Measurements from ENCODE around the gene TPSAB1.
A peak's percentile ranks its signal among the peaks of the same experiment; 100 is the strongest.

Gene TPSAB1

DNA sequence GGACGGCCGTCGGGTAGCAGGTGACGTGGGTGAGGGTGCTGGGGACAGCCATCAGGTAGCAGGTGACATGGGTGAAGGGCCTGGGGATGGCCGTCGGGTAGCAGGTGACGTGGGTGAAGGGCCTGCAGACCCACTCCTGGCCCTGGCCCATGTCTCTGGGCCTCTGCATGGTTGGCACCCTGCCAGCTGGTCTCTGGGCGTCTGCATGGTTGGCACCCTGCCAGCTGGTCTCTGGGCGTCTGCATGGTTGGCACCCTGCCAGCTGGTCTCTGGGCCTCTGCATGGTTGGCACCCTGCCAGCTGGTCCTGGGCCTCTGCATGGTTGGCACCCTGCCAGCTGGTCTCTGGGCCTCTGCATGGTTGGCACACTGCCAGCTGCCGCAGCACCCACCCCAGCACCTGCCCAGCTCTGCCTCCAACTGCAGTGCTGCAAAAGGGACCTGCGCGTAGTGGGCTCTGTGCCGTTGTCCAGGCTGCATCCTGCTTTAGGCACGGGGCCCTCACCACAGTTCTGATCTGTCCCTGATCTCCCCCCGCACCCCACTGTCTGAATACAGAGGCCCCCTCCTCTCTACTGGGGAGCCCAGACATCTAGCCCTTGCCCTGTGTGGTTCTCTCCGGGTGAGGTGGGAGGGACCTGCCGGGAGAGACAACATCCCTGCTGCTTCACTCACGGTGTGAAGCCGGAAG lies 31.4 kb downstream of the TPSAB1 start:
- DNase-seq, result peak; percentile 94

DNA sequence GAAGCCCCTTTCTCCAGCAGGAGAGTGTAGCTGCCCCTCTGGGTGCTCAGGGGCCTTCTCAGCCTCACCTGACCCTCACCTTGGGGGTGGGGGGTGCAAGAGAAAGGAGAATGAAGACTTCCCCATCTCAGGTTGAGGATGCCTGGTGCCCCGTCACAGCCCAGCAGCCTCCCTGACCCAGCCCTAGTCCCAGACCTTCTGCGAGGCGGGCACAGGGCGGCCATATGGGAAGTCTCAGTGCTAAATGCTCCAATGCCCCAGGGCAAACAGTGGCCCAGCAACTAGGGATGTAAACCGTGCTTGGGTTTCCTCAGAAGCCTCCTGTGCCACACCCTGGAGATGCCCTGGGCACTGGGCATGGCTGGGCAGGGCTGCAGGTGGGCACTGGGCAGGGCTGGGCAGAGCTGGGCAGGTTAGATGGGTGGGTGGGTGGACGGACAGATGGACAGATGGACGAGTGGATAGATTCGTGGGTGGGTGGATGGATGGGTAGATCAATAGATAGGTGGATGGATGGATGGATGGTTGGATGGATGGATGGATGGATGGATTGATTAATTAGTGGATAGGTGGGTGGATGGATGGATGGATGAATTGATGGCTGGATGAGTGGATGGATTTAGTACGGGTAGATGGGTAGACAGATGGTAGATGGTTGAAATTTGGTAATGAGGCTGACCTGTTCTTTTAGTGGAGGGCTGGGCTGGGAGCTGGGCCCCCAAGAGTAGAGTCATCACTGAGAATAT lies 32.1 kb downstream of the TPSAB1 start:
- peak; percentile 37 for DNase-seq

DNA sequence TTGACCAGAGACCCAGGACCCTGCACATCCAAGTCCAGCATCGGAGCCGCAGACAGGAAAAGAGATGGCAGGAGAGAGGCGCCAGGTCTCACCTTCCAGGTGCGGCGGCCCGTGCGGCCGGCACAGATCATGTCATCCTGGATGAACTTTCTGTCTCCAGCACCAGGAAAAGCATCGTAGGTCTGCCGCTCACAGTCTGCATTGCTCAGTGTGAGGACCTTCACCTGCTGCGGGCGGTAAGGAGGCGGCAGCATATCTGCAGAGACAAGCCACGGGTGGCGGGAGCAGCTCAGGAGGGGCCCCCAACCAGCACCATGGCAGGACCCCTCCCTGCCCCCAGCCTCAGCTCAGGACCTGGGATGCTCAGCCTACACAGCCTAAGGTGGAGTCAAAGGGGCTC lies 33.3 kb downstream of the TPSAB1 start:
- DNase-seq, result no peak

DNA sequence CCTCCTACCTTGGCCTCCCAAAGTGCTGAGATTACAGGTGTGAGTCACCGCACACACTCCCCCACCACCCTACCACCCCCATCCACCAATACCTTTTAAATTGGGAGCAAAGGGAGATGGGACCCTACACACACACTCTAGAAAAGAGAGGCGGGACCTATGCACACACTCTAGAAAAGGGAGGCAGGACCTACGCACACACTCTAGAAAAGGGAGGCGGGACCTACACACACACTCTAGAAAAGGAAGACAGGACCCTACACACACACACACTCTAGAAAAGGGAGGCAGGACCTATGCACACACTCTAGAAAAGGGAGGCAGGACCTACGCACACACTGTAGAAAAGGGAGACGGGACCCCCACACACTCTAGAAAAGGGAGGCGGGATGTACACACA lies 34.3 kb downstream of the TPSAB1 start:
- no peak for DNase-seq

DNA sequence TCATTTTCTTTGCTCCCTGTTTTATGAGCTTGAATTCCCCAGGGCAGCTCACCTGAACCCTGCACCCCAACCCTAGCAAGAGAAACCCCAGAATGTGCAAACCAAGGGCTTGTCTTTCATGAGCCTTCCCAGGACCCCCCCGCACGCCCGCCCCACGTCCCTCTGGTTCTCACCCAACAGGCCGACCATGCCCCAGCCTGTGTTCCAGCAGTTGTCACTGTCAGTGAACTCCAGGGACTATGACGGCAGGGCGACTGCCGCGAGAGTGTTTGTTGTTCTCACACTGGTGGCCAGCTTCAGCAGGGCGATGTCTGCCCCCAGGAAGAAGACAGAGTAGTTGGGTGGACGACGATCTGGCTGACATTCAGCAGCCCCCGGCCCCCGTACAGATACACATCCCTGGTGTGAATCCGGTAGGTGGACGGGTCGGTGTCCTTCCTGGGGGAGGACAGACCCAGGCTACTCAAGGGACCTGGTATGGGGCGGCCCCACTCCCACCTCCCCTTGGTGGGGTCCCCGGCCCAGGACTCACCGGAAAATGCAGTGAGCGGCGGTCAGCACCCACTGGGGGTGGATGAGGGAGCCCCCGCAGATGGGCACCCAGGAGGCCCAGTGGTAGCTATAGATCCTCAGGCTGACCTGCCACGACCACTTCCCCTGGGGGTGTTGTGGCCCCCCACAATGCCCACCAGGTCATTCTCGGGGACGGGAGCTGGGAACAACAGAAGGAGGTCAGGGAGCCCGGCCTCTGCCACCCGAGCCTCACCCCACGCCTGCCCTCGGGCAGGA lies 35.5 kb downstream of the TPSAB1 start:
- no peak for DNase-seq

DNA sequence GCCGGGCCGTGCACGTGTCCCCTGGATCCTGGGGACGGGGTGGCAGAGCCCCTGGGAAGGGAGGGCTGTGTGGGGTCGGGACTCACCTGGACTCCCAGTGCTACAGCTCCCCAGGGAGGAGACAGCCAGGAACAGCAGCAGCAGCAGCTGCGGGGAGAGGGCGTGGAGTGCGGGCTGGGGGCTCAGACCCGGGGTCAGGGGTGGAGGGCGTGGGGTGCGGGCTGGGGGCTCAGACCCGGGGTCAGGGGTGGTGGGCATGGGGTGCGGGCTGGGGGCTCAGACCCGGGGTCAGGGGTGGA lies 36.0 kb downstream of the TPSAB1 start:
- DNase-seq, result no peak

DNA sequence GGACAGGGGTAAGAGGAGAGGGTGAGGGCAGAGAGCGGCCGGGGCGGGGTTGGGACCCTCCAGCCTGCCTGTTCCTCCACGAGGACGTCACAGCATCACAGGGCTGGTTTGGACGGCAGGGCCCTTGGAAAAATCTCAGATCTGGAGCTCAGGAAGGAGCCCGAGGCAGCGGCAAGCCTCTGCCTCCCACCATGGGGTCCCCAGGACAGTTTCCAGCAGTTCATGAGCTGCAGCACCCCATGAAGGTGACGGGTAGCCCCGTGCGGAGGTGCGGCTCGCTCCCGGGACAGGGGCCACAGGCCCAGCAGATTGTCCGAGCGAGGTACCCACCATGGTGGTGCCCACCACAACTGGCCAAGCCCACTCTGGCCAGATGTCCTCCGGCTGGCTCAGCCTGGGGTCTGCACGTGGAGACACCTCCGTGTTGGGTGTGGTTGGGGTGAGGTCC lies 36.7 kb downstream of the TPSAB1 start:
- no peak for DNase-seq

DNA sequence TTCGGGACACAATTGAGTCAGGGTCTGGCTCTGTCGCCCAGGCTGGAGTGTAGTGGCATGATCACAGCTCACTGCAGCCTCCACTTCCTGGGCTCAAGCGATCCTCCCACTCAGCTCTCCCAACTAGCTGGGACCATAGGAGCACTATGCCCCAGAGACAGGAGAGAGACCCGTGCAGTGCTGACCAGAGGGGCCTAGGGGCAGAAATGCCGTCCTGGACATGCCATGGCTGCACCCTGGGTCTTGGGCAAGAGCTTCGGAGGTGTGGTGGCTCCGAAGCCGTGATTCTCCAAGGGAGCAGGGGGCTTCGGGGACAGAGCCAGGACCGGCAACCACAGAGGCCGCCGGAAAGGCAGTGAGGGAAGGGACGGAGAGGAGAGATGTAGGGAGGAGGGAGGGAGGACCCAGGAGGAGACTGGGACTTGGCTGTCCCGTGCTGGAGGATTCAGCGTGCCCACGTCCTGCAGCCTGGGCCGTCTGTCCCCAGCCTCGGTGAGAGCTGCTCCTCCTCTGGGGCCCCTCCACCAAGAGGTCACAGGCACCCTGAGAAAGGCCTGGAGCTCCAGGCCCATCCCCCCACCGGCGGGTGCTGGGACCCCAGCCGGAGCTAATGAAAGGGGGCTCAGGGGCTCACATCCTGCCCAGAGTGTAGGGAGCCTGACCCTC lies 37.2 kb downstream of the TPSAB1 start:
- DNase-seq, result no peak

DNA sequence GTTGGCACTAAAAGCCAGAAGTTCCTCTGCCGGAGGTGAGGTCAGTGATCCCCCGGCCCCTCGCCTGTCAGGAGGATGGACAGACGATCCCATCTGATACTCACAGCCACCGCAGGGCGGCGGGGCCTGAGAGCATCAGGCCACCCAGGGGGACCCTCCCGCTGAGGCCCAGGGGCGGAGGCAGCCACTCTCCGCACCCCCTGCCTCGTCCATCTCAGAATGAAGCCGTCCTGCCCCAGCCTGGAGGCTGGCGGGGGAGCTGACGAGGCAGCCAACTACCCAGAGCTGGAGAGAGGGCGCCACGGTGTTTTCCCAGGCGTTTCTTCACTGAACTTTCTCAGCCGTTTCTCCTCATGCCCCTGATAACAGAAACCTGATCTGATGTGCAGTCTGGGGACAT lies 38.0 kb downstream of the TPSAB1 start:
- DNase-seq, result no peak

DNA sequence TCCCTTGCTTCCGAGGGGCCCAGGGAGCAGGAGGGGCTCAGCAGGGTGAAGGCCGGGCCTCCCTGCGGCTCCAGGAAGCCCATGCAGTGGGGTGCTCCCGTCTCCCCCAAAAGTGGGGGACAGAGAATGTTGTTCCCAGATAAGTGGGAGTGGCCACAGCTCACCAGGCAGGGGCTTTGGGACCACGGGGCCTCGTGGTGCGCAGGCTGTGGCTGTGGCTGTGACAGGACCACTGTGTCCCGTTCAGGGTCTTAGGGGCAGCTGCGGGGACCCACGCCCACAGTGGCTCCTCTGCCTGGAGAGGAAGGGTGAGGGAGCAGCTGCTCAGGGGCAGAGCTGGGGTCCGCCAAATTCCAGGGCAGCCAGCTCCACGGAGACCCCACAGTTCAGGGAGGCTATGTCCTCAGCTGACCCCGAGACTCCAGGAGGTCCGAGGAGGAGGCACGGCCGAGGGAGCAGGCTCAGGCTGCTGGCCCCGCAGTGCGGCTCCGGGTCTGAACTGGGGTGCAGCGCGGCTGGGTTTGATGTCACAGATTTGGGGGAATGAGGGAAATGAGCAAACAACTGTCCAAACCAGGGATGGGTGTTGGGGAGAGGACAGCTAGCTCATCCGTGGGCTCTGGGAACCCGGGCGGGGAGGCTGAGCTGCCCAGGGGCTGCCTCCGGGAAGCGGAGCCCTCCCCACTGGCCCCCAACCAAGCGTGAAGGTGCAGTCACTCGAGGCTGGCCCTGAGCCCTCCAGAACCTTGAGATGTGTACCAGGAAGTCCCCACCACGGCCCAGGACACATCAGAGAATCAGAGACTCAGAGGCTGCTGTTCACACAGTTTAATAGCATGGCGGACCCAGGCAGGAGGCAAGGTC lies 38.8 kb downstream of the TPSAB1 start:
- DNase-seq, result no peak

DNA sequence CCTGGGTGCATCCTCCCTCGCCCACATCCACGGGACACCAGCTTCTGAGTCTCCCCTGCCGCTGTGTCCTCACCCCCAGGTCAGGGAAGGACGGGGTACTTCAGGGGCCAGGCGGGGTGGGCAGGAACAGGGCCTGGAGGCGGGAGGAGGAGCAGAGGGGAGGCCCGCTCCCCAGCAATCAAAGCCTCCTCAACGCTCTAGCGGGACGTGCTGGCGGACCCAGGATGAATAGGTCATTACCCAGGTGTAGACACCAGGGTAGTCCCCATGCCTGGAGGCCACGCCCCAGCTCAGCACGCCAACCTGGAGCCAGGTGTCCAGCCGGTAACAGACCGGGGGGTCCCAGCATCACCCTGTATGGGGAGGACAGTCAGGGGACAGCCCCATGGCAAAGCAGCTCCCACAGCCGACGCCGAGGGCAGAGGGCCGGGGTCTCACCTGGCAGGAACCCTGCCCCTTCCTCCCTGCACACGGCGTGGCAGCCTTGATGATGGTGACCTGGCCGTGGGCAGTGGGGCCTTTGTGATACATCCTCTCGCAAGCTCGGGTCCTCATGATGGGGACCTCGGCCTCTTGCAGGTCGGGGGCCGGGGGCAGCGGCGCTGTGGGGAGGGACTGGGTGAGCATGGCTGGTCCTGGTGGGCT lies 39.6 kb downstream of the TPSAB1 start:
- no peak for DNase-seq

DNA sequence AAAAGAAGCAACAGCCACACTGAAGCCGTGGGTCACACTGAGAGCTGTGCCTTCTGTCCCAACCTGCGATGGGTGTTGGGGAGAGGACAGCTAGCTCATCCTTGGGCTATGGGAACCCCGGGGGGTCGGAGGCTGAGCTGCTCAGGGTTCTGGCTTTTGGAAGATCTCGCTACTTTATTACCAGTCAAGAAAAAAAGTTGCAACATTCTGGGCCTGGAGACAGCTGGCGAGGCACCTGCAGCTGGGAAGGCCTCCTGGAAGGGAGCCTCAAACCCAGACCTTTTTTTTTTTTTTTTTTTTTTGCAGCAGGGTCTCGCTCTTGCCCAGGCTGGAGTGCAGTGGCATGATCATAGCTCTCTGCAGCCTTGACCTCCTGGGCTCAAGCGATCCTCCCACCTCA lies 40.3 kb downstream of the TPSAB1 start:
- DNase-seq, result no peak

DNA sequence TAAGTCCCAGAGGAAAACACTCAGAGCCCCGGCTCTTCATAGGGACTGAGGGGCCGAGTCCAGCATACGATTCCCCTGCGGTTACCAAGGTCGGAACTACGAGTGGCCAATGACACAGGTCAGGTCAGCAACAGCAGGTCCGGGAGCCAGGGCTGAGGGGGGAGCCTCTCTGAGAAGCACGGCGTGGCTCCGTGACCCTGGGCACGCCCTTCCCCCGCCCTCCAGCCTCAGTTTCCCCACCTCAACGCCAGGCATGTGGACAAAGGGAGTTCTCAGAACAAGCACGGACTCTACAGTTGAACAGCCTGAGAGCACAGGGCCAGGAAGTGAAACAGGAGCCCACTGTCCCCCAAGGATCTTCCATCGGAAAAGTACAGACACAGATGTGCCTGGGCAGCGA lies 41.0 kb downstream of the TPSAB1 start:
- no peak for DNase-seq

DNA sequence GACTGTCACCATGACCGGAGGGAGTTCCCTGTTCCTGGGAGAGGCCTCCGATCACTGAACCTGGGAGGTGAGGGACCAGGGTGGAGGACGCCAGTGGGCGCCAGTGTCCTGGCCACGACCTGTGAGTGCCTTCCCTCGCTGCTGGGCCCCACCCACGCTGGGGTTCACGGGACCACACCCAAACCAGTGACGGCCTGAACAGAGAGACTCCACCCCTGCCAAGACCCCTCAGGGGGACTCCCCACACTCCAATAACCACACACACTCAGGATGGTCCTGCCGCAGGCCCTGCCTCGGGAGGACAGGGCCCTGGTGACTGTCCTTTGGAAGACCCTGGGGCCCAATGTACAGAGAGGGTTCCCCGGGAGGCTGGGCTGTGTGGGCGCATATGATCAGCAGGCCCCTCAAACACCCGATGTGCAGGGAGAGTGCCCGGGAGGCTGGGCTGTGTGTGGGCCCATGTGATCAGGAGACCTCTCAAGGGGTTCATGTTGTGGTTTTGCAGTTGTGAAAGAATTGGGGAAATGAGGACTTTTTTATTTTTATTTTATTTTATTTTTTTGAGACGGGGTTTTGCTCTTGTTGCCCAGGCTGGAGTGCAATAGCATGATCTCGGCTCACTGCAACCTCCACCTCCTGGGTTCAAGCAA lies 41.9 kb downstream of the TPSAB1 start:
- no peak for DNase-seq

DNA sequence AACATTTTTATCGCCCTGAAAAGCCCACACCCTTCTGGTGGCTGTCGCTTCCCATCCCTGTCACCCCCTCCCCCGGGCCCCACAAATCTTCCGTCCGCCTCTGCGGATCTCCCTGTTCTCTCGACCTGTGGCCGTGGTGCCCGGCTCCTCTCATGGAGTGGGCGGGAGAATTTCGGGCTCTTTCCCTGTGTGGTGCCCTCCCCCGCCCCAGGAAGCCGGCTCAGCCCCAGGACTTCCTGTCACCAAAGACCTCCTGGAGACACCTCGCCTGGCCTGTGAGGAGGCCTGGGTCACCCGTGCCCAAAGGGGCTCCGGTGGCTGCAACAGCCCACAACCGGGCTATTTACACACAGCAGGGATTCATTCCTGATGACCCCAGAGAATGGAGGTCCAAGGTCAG lies 42.8 kb downstream of the TPSAB1 start:
- DNase-seq, result no peak

DNA sequence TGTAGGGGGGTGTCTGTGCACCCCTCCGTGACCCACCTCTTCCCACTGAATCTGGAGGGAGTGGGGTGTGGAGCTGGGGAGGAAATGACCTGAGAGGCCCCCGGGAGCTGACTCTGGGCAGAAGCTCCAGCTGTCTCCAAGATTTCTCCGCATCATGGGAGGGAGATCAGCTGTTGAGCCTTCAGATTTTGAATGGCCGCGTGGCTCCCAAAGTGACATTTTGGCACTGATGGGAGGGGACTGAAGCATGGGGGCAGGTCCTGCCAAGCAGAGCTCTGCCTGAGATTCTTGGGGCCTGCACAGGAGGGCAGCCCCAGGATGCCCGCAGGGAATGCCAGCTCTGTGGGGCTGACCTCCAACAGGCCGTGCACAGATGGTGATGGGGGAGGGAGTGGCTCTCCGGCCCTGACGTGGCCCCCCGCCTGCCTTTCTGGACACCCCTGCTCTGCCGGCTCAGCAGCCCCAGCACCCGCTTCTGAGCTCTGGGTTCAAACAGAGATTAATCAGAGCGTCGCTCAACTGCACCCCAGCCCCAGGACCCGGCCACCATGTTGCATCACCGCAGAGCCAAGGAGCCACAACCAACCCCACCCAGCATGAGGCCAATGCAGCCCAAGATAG lies 43.6 kb downstream of the TPSAB1 start:
- no peak for DNase-seq

DNA sequence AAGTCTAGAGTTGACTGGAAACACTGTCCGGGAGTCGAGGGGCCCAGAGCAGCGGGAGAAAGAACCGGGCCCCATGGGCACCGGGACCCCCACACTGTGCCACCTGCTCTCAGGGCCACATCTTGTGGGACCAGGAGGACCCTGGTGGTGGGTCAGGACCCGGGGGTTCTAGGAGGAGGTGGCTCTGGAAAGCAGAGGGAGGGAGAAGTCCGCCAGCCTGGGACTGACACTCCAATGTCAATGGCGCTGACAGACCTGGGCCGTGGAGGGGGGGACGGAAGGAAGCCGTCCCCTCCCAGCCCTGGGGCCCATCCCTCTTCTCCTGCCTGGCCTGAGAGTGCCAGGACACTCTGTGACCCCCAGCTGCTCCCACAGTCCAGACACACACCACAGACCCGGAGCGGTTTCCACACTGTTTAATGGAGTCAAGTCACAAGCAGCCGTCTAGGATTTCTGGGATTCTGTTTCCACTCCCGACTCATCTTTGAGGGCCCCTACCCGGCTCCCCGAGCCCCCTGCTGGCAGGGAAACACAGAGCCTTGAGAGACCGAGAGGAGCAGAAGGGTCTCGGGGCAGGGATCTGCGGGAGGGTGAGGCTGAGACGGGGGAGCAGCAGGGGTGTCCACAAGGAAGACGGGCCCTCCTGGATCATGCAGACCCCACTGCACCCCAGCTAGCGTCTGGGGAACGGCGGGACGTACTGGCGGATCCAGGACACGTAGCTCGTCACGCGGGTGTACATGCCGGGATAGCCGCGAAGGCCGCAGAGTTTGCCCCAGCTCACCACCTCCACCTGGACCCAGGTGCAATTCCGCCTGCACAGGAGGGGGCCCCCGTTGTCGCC lies 45.4 kb downstream of the TPSAB1 start:
- no peak for DNase-seq

DNA sequence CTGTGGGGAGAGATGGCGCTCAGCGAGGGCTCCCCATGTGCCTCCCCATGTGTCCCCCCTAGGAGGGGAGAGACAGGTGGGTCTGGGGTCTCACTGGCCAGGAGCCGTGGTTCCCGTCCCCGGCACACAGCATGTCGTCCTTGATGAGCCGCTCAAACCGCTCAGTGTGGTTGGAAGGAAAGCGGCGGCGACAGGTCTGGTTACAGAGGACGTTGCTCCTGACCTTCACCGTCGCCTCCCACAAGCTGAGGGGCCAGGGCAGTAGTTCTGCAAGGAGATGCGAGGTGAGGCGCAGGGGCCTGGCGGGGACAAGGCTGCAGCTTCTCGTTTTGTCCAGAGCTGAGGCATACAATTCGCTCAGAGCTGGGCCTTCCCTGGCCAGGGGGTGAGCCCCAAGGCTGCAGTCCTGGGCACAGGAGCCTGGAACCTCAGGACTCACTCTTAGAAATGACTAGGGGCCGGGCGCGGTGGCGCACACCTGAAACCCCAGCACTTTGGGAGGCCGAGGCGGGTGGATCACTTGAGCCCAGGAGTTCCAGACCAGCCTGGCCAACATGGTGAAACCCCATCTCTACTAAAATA lies 46.1 kb downstream of the TPSAB1 start:
- DNase-seq, result no peak

DNA sequence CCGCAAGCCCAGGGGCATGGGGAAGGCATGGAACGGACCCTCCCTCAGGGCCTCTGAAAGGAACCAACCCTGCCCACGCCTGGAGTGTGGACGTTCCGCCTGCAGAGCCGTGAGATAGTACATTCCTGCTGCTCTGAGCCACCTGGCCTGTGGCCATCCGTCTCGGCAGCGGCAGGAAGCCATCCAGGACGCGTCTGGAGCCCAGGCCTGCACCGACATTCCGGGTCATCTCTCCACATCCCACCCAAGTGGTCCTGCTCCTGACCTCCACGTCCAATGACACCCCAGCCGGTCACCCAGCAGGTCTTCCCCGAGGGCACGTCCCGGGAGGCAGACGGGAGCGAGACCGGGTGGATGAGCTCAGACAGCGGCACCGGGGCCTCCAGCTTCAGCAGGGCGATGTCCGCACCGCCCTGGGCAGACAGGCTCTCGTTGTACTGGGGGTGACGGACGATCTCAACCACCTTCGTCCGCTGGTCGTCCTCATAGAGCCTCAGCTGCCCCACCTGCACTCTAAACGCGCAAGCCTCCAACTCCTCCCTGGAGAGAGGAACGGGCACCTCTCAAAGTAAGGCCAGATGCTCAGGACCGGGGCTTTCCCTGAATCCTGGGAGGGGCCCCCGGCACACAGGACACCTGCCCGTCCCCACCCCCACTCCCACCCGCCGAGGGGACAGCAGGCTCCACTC lies 47.6 kb downstream of the TPSAB1 start:
- DNase-seq, result no peak
